Liver (tissue), 9 donors: ENCODE results near the gene UBE3B. TPM values are rescaled to one million over a fixed set of nuclear protein-coding genes. Genes with fewer than 3 reads are reported as not detected.
A peak's percentile ranks its signal among the peaks of the same experiment; 100 is the strongest.

Source experiments
- DNase-seq: peaks from one replicate; pipeline ENCODE4 v3.0.0-alpha.2; 2017; ENCODE audit warnings: low spot score
- H3K27ac ChIP-seq, 2 donors: one replicate each; pipeline ENCODE4 v1.7.0; 2013; ENCODE audit warnings: inconsistent platforms in 2 of 2, low read length in 2 of 2, control low read depth in 1 of 2, low read depth in 1 of 2, mild to moderate bottlenecking in 1 of 2
- H3K27me3 ChIP-seq, 4 donors: one replicate each; pipeline versions ENCODE4 v1.6.1 to v1.7.0; 2013; ENCODE audit warnings: low read length in 3 of 4, inconsistent platforms in 1 of 4, mild to moderate bottlenecking in 1 of 4, moderate library complexity in 1 of 4; ENCODE audit not compliant: control insufficient read depth in 4 of 4, insufficient read depth in 4 of 4
- H3K36me3 ChIP-seq, 4 donors: one replicate each; pipeline versions ENCODE4 v1.6.1 to v1.7.0; 2013; ENCODE audit warnings: low read length in 3 of 4, mild to moderate bottlenecking in 3 of 4, low read depth in 1 of 4, moderate library complexity in 1 of 4; ENCODE audit not compliant: control insufficient read depth in 4 of 4, insufficient read depth in 3 of 4
- H3K4me1 ChIP-seq, 4 donors: one replicate each; pipeline versions ENCODE4 v1.6.1 to v1.7.0; 2013; ENCODE audit warnings: low read length in 3 of 4, mild to moderate bottlenecking in 3 of 4, moderate library complexity in 1 of 4; ENCODE audit not compliant: control insufficient read depth in 4 of 4, insufficient read depth in 4 of 4
- H3K4me3 ChIP-seq, 3 donors: one replicate each; pipeline versions ENCODE4 v1.6.1 to v1.7.0; 2013; ENCODE audit warnings: low read length in 3 of 3, control low read depth in 1 of 3, low read depth in 1 of 3, mild to moderate bottlenecking in 1 of 3
- H3K9ac ChIP-seq, 2 donors: one replicate each; pipeline ENCODE4 v1.7.0; 2013; ENCODE audit warnings: low read length in 2 of 2, mild to moderate bottlenecking in 2 of 2, moderate library complexity in 2 of 2, control low read depth in 1 of 2, low read depth in 1 of 2
- H3K9me3 ChIP-seq, 4 donors: one replicate each; pipeline versions ENCODE4 v1.6.1 to v1.7.0; 2013; ENCODE audit warnings: low read length in 3 of 4; ENCODE audit not compliant: control insufficient read depth in 4 of 4
- ATF3 ChIP-seq: IDR thresholded peaks from 2 replicates; pipeline ENCODE4 v1.6.1; 2016; ENCODE audit warnings: antibody characterized with exemption
- EGR1 ChIP-seq, 2 donors: IDR thresholded peaks; 2 replicates each; pipeline ENCODE4 v1.6.1; 2016 to 2018; ENCODE audit warnings: antibody characterized with exemption in 2 of 2, low read depth in 2 of 2
- FOXA1 ChIP-seq: IDR thresholded peaks from 2 replicates; pipeline ENCODE4 v1.6.1; 2016; ENCODE audit warnings: antibody characterized with exemption
- GABPA ChIP-seq, 2 donors: IDR thresholded peaks in 1 of 2; conservative IDR thresholded peaks in 1 of 2; 2 replicates each; pipeline ENCODE4 v1.6.1; 2016; ENCODE audit warnings: antibody characterized with exemption in 2 of 2, mild to moderate bottlenecking in 1 of 2, moderate library complexity in 1 of 2
- HNF4G ChIP-seq: IDR thresholded peaks from 2 replicates; pipeline ENCODE4 v1.6.1; 2016; ENCODE audit warnings: antibody characterized with exemption
- JUND ChIP-seq, 2 donors: IDR thresholded peaks; 2 replicates each; pipeline ENCODE4 v1.6.1; 2016; ENCODE audit warnings: antibody characterized with exemption in 2 of 2
- MAX ChIP-seq: IDR thresholded peaks from 2 replicates; pipeline ENCODE4 v1.6.1; 2016; ENCODE audit warnings: antibody characterized with exemption
- RAD21 ChIP-seq, 2 donors: IDR thresholded peaks; 2 replicates each; pipeline ENCODE4 v1.6.1; 2016; ENCODE audit warnings: antibody characterized with exemption in 2 of 2, mild to moderate bottlenecking in 2 of 2
- REST ChIP-seq: IDR thresholded peaks from 2 replicates; pipeline ENCODE4 v1.6.1; 2016; ENCODE audit warnings: antibody characterized with exemption, mild to moderate bottlenecking
- RXRA ChIP-seq, 2 donors: IDR thresholded peaks; 2 replicates each; pipeline ENCODE4 v1.6.1; 2017 to 2018; ENCODE audit warnings: antibody characterized with exemption in 2 of 2, mild to moderate bottlenecking in 1 of 2
- SP1 ChIP-seq: IDR thresholded peaks from 2 replicates; pipeline ENCODE4 v1.6.1; 2018; ENCODE audit warnings: antibody characterized with exemption, mild to moderate bottlenecking
- TAF1 ChIP-seq: conservative IDR thresholded peaks from 2 replicates; pipeline ENCODE4 v1.6.1; 2016; ENCODE audit warnings: antibody characterized with exemption, mild to moderate bottlenecking
- YY1 ChIP-seq: IDR thresholded peaks from 2 replicates; pipeline ENCODE4 v1.6.1; 2016; ENCODE audit warnings: antibody characterized with exemption, mild to moderate bottlenecking
- ZBTB33 ChIP-seq: IDR thresholded peaks from 2 replicates; pipeline ENCODE4 v1.6.1; 2016; ENCODE audit warnings: antibody characterized with exemption
- WGBS: extraction: QIAGEN DNeasy Blood & Tissue Kit; methylation state at CpG from one replicate; pipeline ENCODE4 v1.1.7; 2013; 5-methylcytosine and 5-hydroxymethylcytosine counted together
- polyA plus RNA-seq, 2 donors: library from polyadenylated mRNA; stranded (reverse) in 1 of 2; unstranded in 1 of 2; fragments of 200-250 nt in 1 of 2; fragments of >200 nt in 1 of 2; fragmentation: Nextera tagmentation in 1 of 2; extraction: Ambion mirVana in 1 of 2; gene quantifications; one replicate each; pipeline versions ENCODE4 v1.2.1 to v1.2.3, GENCODE V29; 2013 to 2015
- total RNA-seq, 2 donors: library from RNA; depleted of rRNA; stranded (reverse); fragments of >200 nt; gene quantifications; one replicate each; pipeline ENCODE4 v1.2.3, GENCODE V29; 2014
- donor health status: healthy.
- donor health status: healthy.
- donor health status: healthy.
- donor health status: healthy.
- donor health status: healthy.

UBE3B gene
- total and polyA plus RNA-seq, 4 donors: 9.3 to 43.4 (median 24.1) TPM

GRCh38 chr12:109567296-109567695, 89.9 kb downstream of the UBE3B start (continued):
- TF ChIP-seq ZBTB33 (no peak), SP1 (peak; percentile 53)

- no peak overlapping the region for H3K4me3 ChIP-seq
- H3K9ac ChIP-seq: no peak overlapping the region
- TF ChIP-seq HNF4G (no peak), ATF3 (no peak), RAD21 (IDR thresholded peaks at IDR 0.05) (no peak), RXRA (IDR thresholded peaks at IDR 0.05) (no peak), TAF1 (no peak), FOXA1 (no peak), JUND (IDR thresholded peaks at IDR 0.05) (no peak), YY1 (no peak), MAX (no peak), GABPA (IDR thresholded peaks at IDR 0.05 in 1 of 2, conservative IDR thresholded peaks at IDR 0.05 in 1 of 2) (no peak), ZBTB33 (no peak), REST (no peak), SP1 (no peak), EGR1 (IDR thresholded peaks at IDR 0.05; ENCODE audit: low read depth in 2 of 2) (no peak)
- no peaks in the 10 kb centered on the region for H3K27me3 ChIP-seq
- DNase-seq: no peak
- H3K27ac ChIP-seq: no peak overlapping the region
- H3K36me3 ChIP-seq: peaks cover 5 to 27% (median 22%) of the 10 kb centered on the region in 4 donors
- no peaks in the 10 kb centered on the region for H3K9me3 ChIP-seq
- H3K4me1 ChIP-seq: peaks cover 5 to 50% (median 29%) of the 10 kb centered on the region in 4 donors
- WGBS: 47% methylated on average over 3 of the region's 3 CpGs
These were observed 90.5 kb downstream of the UBE3B start for GRCh38 chr12:109567967-109568366.
